Gastrocnemius medialis (tissue), 4 donors: ENCODE results near the gene RARB. TPM values are rescaled to one million over a fixed set of nuclear protein-coding genes. Genes with fewer than 3 reads are reported as not detected.

Source experiments
- ATAC-seq, 2 donors: fragments of 150-250 bp; one replicate each; pipeline ENCODE4 v1.9.1; 2016
- DNase-seq, 2 donors: peaks; one replicate each; pipeline ENCODE4 v3.0.0-alpha.2; 2019
- H3K27ac ChIP-seq, 4 donors: fragments of 200-600 bp; sonication (generic); 1 replicate in 1 of 4; 2 replicates in 3 of 4; pipeline ENCODE4 v1.5.1; 2016 to 2018; ENCODE audit warnings: mild to moderate bottlenecking in 2 of 4, moderate library complexity in 1 of 4
- H3K27me3 ChIP-seq, 3 donors: fragments of 200-600 bp; sonication (generic) in 2 of 3; 1 replicate in 1 of 3; 2 replicates in 2 of 3; pipeline versions ENCODE4 v1.5.1 to v1.6.0; 2016 to 2019; ENCODE audit warnings: mild to moderate bottlenecking in 1 of 3, moderate library complexity in 1 of 3
- H3K36me3 ChIP-seq, 2 donors: fragments of 200-600 bp; sonication (generic) in 1 of 2; one replicate each; pipeline ENCODE4 v1.5.1; 2017 to 2018
- H3K4me1 ChIP-seq, 2 donors: fragments of 200-600 bp; sonication (generic) in 1 of 2; one replicate each; pipeline ENCODE4 v1.5.1; 2016 to 2017; ENCODE audit warnings: mild to moderate bottlenecking in 2 of 2
- H3K4me3 ChIP-seq, 4 donors: fragments of 200-600 bp; sonication (generic) in 3 of 4; 1 replicate in 1 of 4; 2 replicates in 3 of 4; pipeline ENCODE4 v1.5.1; 2016 to 2019; ENCODE audit warnings: mild to moderate bottlenecking in 2 of 4
- H3K9me3 ChIP-seq, 3 donors: fragments of 200-600 bp; sonication (generic) in 2 of 3; 1 replicate in 1 of 3; 2 replicates in 2 of 3; pipeline ENCODE4 v1.5.1; 2016 to 2019
- CTCF ChIP-seq, 5 experiments: fragments of 450-650 bp in 3 of 5; fragments of 200-600 bp in 2 of 5; sonication (generic) in 2 of 5; IDR thresholded peaks in 4 of 5; conservative IDR thresholded peaks in 1 of 5; 1 replicate in 4 of 5; 2 replicates in 1 of 5; pipeline ENCODE4 v1.5.1; 2016 to 2019; ENCODE audit warnings: antibody characterized with exemption in 5 of 5, mild to moderate bottlenecking in 3 of 5, moderate library complexity in 3 of 5
- POLR2A ChIP-seq, 2 donors: fragments of 450-650 bp; IDR thresholded peaks; one replicate each; pipeline ENCODE4 v1.6.1; 2017; ENCODE audit warnings: antibody characterized with exemption in 2 of 2, mild to moderate bottlenecking in 2 of 2, moderate library complexity in 2 of 2
- in situ Hi-C, 4 donors: fragments of 200-750 bp; cut with MboI; loops; one replicate each; pipeline versions ENCODE4 v1.15.0 to v1.8.0; 2017; ENCODE audit warnings: low sequenced_read_pairs in 4 of 4
- intact Hi-C: fragments of 100-400 bp; cut with DNase I; formaldehyde crosslinking; loops from one replicate; pipeline ENCODE4 v1.15.1; 2023; ENCODE audit warnings: low total_unique reads
- total RNA-seq, 4 donors: library from RNA; depleted of rRNA; stranded (reverse); fragments of >200 nt; gene quantifications; one replicate each; pipeline versions ENCODE4 v1.1.0 to v1.2.3, GENCODE V29; 2016

The RARB gene
- total RNA-seq, 4 donors from 2014 or later: 1.2 to 3.0 (median 1.9) TPM

- in situ Hi-C loops: loop anchor here in 1 of 4 donors (25.0 kb wide), 1 partner anchor 360 kb away; the partner anchor contains the start of genes NGLY1 and OXSM
- DNase-seq: no peak
- Histone ChIP-seq H3K27ac (peak overlapping the region; percentile 80 to 88 (median 82)), H3K36me3 (no peaks in the 10 kb centered on the region), H3K4me1 (peaks cover 15 to 20% of the 10 kb centered on the region in 2 donors), H3K27me3 (no peaks in the 10 kb centered on the region), H3K4me3 (peak overlapping the region; percentile 64 to 83 (median 72)), H3K9me3 (no peaks in the 10 kb centered on the region)
- intact Hi-C loops: loop anchor here (2.0 to 5.0 kb wide), 3 partner anchors 45 to 355 kb away; partner anchors contain the start of gene NGLY1
- TF ChIP-seq CTCF (IDR thresholded peaks at IDR 0.05 in 4 of 5, conservative IDR thresholded peaks at IDR 0.05 in 1 of 5) (no peak), POLR2A (IDR thresholded peaks at IDR 0.05) (no peak)
- peak in 1 of 2 donors; percentile 14 for ATAC-seq
Measured at GRCh38 chr3:25427563-25427941, 511 bp upstream of the RARB start.

- in situ Hi-C loops (loop anchor here in 1 of 4 donors (25.0 kb wide), 1 partner anchor 358 kb away; the partner anchor contains the start of genes NGLY1 and OXSM), intact Hi-C loops (loop anchor here (1.0 to 5.0 kb wide), 4 partner anchors 43 to 353 kb away; partner anchors contain the start of gene NGLY1)
- ATAC-seq (no peak), DNase-seq (no peak)
- Histone ChIP-seq H3K4me1 (peaks cover 20 to 26% of the 10 kb centered on the region in 2 donors), H3K4me3 (peak overlapping the region; percentile 64 to 83 (median 72)), H3K27ac (peak overlapping the region; percentile 80 to 88 (median 82)), H3K36me3 (no peaks in the 10 kb centered on the region), H3K27me3 (no peaks in the 10 kb centered on the region), H3K9me3 (no peaks in the 10 kb centered on the region)
- TF ChIP-seq POLR2A (IDR thresholded peaks at IDR 0.05) (no peak), CTCF (IDR thresholded peaks at IDR 0.05 in 4 of 5, conservative IDR thresholded peaks at IDR 0.05 in 1 of 5) (no peak)
Measured at GRCh38 chr3:25428789-25429335, 799 bp downstream of the RARB start.

- in situ Hi-C loops (loop anchor here in 3 of 4 donors (10.0 to 25.0 kb wide), 2 partner anchors 165 to 358 kb away; partner anchors contain the start of genes NGLY1 (in 1 of the 3) and OXSM (in 1 of the 3)), intact Hi-C loops (loop anchor here (2.0 to 5.0 kb wide), 3 partner anchors 43 to 353 kb away; partner anchors contain the start of gene NGLY1)
- peaks cover 20 to 30% of the 10 kb centered on the region in 2 donors for H3K4me1 ChIP-seq
- H3K27me3 ChIP-seq: no peaks in the 10 kb centered on the region
- no peaks in the 10 kb centered on the region for H3K9me3 ChIP-seq
- DNase-seq: no peak
- H3K27ac ChIP-seq: peak overlapping the region; percentile 80 to 88 (median 82)
- ATAC-seq: no peak
- H3K4me3 ChIP-seq: peak overlapping the region; percentile 64 to 83 (median 72)
- TF ChIP-seq CTCF (IDR thresholded peaks at IDR 0.05 in 4 of 5, conservative IDR thresholded peaks at IDR 0.05 in 1 of 5) (no peak), POLR2A (IDR thresholded peaks at IDR 0.05) (no peak)
- no peaks in the 10 kb centered on the region for H3K36me3 ChIP-seq
Measured at GRCh38 chr3:25429361-25430286, 1.6 kb downstream of the RARB start.

GRCh38 chr3:25430287-25430934 lies 2.3 kb downstream of the RARB start:
- no peaks in the 10 kb centered on the region for H3K9me3 ChIP-seq
- H3K27ac ChIP-seq: peak overlapping the region; percentile 80 to 88 (median 82)
- in situ Hi-C loops (loop anchor here in 3 of 4 donors (10.0 to 25.0 kb wide), 2 partner anchors 164 to 357 kb away; partner anchors contain the start of genes NGLY1 (in 1 of the 3) and OXSM (in 1 of the 3)), intact Hi-C loops (no loop called here)
- no peaks in the 10 kb centered on the region for H3K27me3 ChIP-seq
- no peaks in the 10 kb centered on the region for H3K36me3 ChIP-seq
- no peak for DNase-seq
- TF ChIP-seq CTCF (IDR thresholded peaks at IDR 0.05 in 4 of 5, conservative IDR thresholded peaks at IDR 0.05 in 1 of 5) (no peak), POLR2A (IDR thresholded peaks at IDR 0.05) (no peak)
- no peak for ATAC-seq
- peaks cover 20 to 30% of the 10 kb centered on the region in 2 donors for H3K4me1 ChIP-seq
- H3K4me3 ChIP-seq: peak overlapping the region; percentile 64 to 83 (median 72)
